Fibroblast of upper back skin (primary cell): ENCODE results near the gene PTPRE.

Experiments used
- DNase-seq: peaks from one replicate; pipeline ENCODE4 v3.0.0-alpha.2; 2013

Gene PTPRE

GRCh38 chr10:128049226-128050120 lies 142.6 kb downstream of the PTPRE start:
- DNase-seq: no peak

GRCh38 chr10:128050121-128050516 lies 143.2 kb downstream of the PTPRE start:
- no peak for DNase-seq

- no peak for DNase-seq
Measured at GRCh38 chr10:128050936-128051335, 144.0 kb downstream of the PTPRE start.

- no peak for DNase-seq
Measured at GRCh38 chr10:128051548-128051947, 144.6 kb downstream of the PTPRE start.

- DNase-seq: no peak
Measured at GRCh38 chr10:128052696-128053095, 145.8 kb downstream of the PTPRE start.

- DNase-seq: no peak
Measured at GRCh38 chr10:128053356-128053755, 146.5 kb downstream of the PTPRE start.

- no peak for DNase-seq
Measured at GRCh38 chr10:128054163-128054970, 147.5 kb downstream of the PTPRE start.

- no peak for DNase-seq
Measured at GRCh38 chr10:128055061-128055868, 148.4 kb downstream of the PTPRE start.

GRCh38 chr10:128056303-128057050 lies 149.6 kb downstream of the PTPRE start:
- DNase-seq: no peak

GRCh38 chr10:128058106-128058749 lies 151.3 kb downstream of the PTPRE start:
- no peak for DNase-seq

GRCh38 chr10:128058750-128059134 lies 151.8 kb downstream of the PTPRE start:
- no peak for DNase-seq

GRCh38 chr10:128059266-128059981 lies 152.5 kb downstream of the PTPRE start:
- no peak for DNase-seq

- no peak for DNase-seq
Measured at GRCh38 chr10:128059982-128060293, 153.0 kb downstream of the PTPRE start.

GRCh38 chr10:128060341-128061250 lies 153.7 kb downstream of the PTPRE start:
- no peak for DNase-seq

GRCh38 chr10:128061306-128062300 lies 154.7 kb downstream of the PTPRE start:
- no peak for DNase-seq

GRCh38 chr10:128062331-128062880 lies 155.5 kb downstream of the PTPRE start:
- DNase-seq: no peak

GRCh38 chr10:128062881-128063563 lies 156.1 kb downstream of the PTPRE start:
- no peak for DNase-seq

- DNase-seq: no peak
Measured at GRCh38 chr10:128063736-128064107, 156.8 kb downstream of the PTPRE start.
